KBM-7 (cell line): ENCODE results near the gene NGRN.

Experiments used
- DNase-seq: peaks from one replicate; pipeline ENCODE4 v3.0.0-alpha.2; 2015
- in situ Hi-C: fragments of 300-500 bp; cut with MboI; formaldehyde crosslinking; loops from 2 replicates; pipeline ENCODE4 v1.14.3; 2020; ENCODE audit warnings: low sequenced_read_pairs, low pct_unique_long_range_greater_than_20kb, mixed read lengths

The NGRN gene

GRCh38 chr15:90265271-90266060 is at the start of gene NGRN:
TSS of gene NGRN (plus strand) at chr15:90265672. CDS start at chr15:90265713, 41 bp downstream.
- in situ Hi-C loops, result no loop called here
- DNase-seq, result peak; percentile 95

- no peak for DNase-seq
- in situ Hi-C loops, result no loop called here
Measured at GRCh38 chr15:90217671-90218394, 47.6 kb upstream of the NGRN start.

GRCh38 chr15:90219421-90220141 is 45.9 kb upstream of the NGRN start:
- peak; percentile 70 for DNase-seq
- in situ Hi-C loops, result no loop called here

- peak; percentile 59 for DNase-seq
- in situ Hi-C loops, result no loop called here
Measured at GRCh38 chr15:90221246-90221900, 44.1 kb upstream of the NGRN start.

- in situ Hi-C loops, result no loop called here
- DNase-seq, result no peak
Measured at GRCh38 chr15:90222547-90222946, 42.9 kb upstream of the NGRN start.

- in situ Hi-C loops, result no loop called here
Measured at GRCh38 chr15:90223441-90224165, 41.9 kb upstream of the NGRN start.

GRCh38 chr15:90225047-90225446 is 40.4 kb upstream of the NGRN start:
- in situ Hi-C loops, result no loop called here
- DNase-seq, result no peak

More at GRCh38 chr15:90223441-90224165, 41.9 kb upstream of the NGRN start:
- DNase-seq, result no peak

- DNase-seq, result no peak
- in situ Hi-C loops, result no loop called here
Measured at GRCh38 chr15:90225504-90226234, 39.8 kb upstream of the NGRN start.

- in situ Hi-C loops, result no loop called here
- DNase-seq, result no peak
Measured at GRCh38 chr15:90227336-90227735, 38.1 kb upstream of the NGRN start.

GRCh38 chr15:90227816-90228772 is 37.4 kb upstream of the NGRN start:
- in situ Hi-C loops, result no loop called here
- DNase-seq, result no peak

- in situ Hi-C loops, result no loop called here
- DNase-seq, result no peak
Measured at GRCh38 chr15:90228960-90229359, 36.5 kb upstream of the NGRN start.

- in situ Hi-C loops, result no loop called here
- DNase-seq, result no peak
Measured at GRCh38 chr15:90230071-90230494, 35.4 kb upstream of the NGRN start.

- in situ Hi-C loops, result no loop called here
- DNase-seq, result no peak
Measured at GRCh38 chr15:90230610-90231009, 34.9 kb upstream of the NGRN start.

GRCh38 chr15:90231028-90232017 is 34.1 kb upstream of the NGRN start:
- in situ Hi-C loops, result no loop called here
- no peak for DNase-seq

- peak; percentile 44 for DNase-seq
- in situ Hi-C loops, result no loop called here
Measured at GRCh38 chr15:90232196-90232595, 33.3 kb upstream of the NGRN start.

- in situ Hi-C loops, result no loop called here
- DNase-seq, result no peak
Measured at GRCh38 chr15:90232941-90233386, 32.5 kb upstream of the NGRN start.
